ENCODE results near the gene ARHGAP28.

Gene ARHGAP28

DNA sequence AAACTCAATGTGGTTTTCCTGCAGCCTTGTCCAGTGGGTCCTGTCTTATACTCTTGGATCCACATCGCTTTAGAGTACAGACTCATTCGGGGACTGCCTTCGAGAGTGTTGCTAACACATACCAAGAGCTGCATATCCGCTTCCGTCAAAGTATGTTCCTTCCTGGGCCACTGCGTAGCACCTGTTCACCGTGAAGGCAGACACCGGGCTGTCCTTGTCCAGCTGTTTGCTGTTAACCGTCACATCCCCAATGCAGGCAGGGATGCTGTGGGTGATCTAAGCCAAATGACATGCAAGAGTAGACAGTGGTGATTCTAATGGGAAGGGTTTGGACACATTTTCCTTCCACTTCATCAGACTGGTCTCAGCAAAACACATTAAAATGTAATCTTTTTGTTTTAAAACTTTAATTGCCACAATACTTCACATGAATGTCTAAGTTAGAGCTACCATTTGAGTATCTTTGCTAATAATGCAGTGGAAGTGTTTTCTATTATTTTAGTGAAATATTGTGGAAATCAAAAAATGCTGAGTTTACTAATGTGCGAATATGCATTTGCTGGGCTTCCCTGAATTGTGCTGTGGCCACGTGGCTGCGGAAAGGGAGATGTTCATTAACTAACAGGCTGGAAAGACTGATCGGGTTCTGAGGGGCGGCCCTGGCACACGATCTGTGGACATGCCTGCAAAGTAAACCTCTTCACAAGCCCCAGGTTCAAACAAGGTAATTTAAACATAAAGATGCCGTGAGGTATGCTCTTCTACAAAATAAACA is 219.0 kb downstream of the ARHGAP28 start:
- H3K27ac ChIP-seq = no peak overlapping the region
- TF ChIP-seq CTCF (conservative IDR thresholded peaks at IDR 0.05) = no peak

GRCh38 chr18:6949800-6950586 is 220.5 kb downstream of the ARHGAP28 start:
- TF ChIP-seq CTCF (conservative IDR thresholded peaks at IDR 0.05) = no peak
- H3K27ac ChIP-seq = no peak overlapping the region

- no peak for TF ChIP-seq CTCF (conservative IDR thresholded peaks at IDR 0.05)
- H3K27ac ChIP-seq = no peak overlapping the region
These were observed 221.1 kb downstream of the ARHGAP28 start for GRCh38 chr18:6950641-6951040.

- no peak for TF ChIP-seq CTCF (conservative IDR thresholded peaks at IDR 0.05)
These were observed 222.0 kb downstream of the ARHGAP28 start for GRCh38 chr18:6951336-6952090.

GRCh38 chr18:6954501-6954900 is 225.0 kb downstream of the ARHGAP28 start:
- no peak overlapping the region for H3K27ac ChIP-seq
- no peak for TF ChIP-seq CTCF (conservative IDR thresholded peaks at IDR 0.05)

More at GRCh38 chr18:6951336-6952090, 222.0 kb downstream of the ARHGAP28 start:
- H3K27ac ChIP-seq = no peak overlapping the region

DNA sequence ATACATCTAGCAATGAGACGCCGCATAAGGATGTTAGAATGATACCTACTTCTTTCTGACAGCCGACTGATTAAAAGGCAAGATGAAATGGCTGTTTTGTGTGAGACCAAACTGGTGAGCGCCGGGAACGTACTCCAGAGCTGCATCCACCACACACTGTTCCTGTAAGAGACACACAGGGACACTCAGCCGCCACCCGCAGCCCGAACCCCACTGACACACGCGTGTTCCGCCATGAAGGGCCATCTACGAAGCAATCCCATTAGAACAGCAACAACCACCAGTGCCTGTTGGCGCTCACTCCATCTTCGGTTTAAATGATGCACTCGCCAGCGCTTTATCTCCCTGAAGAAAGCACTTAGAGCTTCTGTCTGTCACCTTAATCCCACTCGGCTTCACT is 225.8 kb downstream of the ARHGAP28 start:
- TF ChIP-seq CTCF (conservative IDR thresholded peaks at IDR 0.05) = no peak
- no peak overlapping the region for H3K27ac ChIP-seq

GRCh38 chr18:6956495-6956894 is 227.0 kb downstream of the ARHGAP28 start:
- no peak overlapping the region for H3K27ac ChIP-seq
- no peak for TF ChIP-seq CTCF (conservative IDR thresholded peaks at IDR 0.05)

Data from VCaP (cell line).